K562 (cell line): ENCODE data around the gene BEST2. TPM values are rescaled to one million over a fixed set of nuclear protein-coding genes. Genes with fewer than 3 reads are reported as not detected.

ENCODE experiments used
- BRD9 ChIP-seq: fragments of 450-650 bp; IDR thresholded peaks from 2 replicates; pipeline ENCODE4 v1.6.1; 2018; ENCODE audit warnings: low read depth; ENCODE audit not compliant: partially characterized antibody
- CBX5 ChIP-seq: IDR thresholded peaks from 2 replicates; pipeline ENCODE4 v1.6.1; 2014; ENCODE audit warnings: low read depth, borderline replicate concordance
- CCNT2 ChIP-seq: IDR thresholded peaks from 2 replicates; pipeline ENCODE4 v1.6.1; 2011; ENCODE audit warnings: borderline replicate concordance, low read depth, mild to moderate bottlenecking, moderate library complexity, mixed read lengths, low read length; ENCODE audit not compliant: insufficient read length; ENCODE audit errors: extremely low read depth
- CHD2 ChIP-seq: IDR thresholded peaks from 2 replicates; pipeline ENCODE4 v1.6.1; 2011; ENCODE audit warnings: low read depth, low read length
- DMBX1 ChIP-seq: fragments of 250-450 bp; sonication (Bioruptor Pico); IDR thresholded peaks from 2 replicates; pipeline ENCODE4 v1.8.0; 2022; ENCODE audit warnings: inconsistent platforms, mild to moderate bottlenecking, moderate library complexity, borderline replicate concordance
- FOXK1 ChIP-seq: sonication (generic); formaldehyde crosslinking; IDR thresholded peaks from 2 replicates; pipeline ENCODE4 v1.8.0; 2022; ENCODE audit warnings: missing genetic modification reagents, mild to moderate bottlenecking, borderline replicate concordance
- HDAC8 ChIP-seq: fragments of 450-650 bp; IDR thresholded peaks from 2 replicates; pipeline ENCODE4 v1.6.1; 2016; ENCODE audit warnings: mild to moderate bottlenecking, missing genetic modification characterization, moderate library complexity, missing compliant biosample characterization
- KHSRP ChIP-seq: fragments of 450-650 bp; IDR thresholded peaks from 2 replicates; pipeline ENCODE4 v1.6.1; 2017
- MXI1 ChIP-seq: IDR thresholded peaks from 2 replicates; pipeline ENCODE4 v1.6.1; 2011; ENCODE audit warnings: low read depth, mild to moderate bottlenecking, improper control_type of control experiment, low read length
- PHB ChIP-seq: fragments of 250-450 bp; sonication (Bioruptor Pico); IDR thresholded peaks from 2 replicates; pipeline ENCODE4 v1.5.0; 2021
- PTTG1 ChIP-seq: fragments of 450-650 bp; IDR thresholded peaks from 2 replicates; pipeline ENCODE4 v1.6.1; 2016; ENCODE audit warnings: low read depth, mild to moderate bottlenecking, missing genetic modification characterization, missing compliant biosample characterization
- PYGO2 ChIP-seq: fragments of 450-650 bp; IDR thresholded peaks from 2 replicates; pipeline ENCODE4 v1.6.1; 2016; ENCODE audit warnings: mild to moderate bottlenecking, missing genetic modification characterization, moderate library complexity, missing compliant biosample characterization
- RBBP5 ChIP-seq: fragments of 200-600 bp; sonication (generic); IDR thresholded peaks from 2 replicates; pipeline ENCODE4 v1.6.1; 2012; ENCODE audit warnings: borderline replicate concordance, mild to moderate bottlenecking, low read length, control low read depth, inconsistent platforms; ENCODE audit not compliant: insufficient read depth, poor library complexity, severe bottlenecking
- SMARCA4 ChIP-seq: fragments of 450-650 bp; IDR thresholded peaks from 2 replicates; pipeline ENCODE4 v1.6.1; 2016
- SPI1 ChIP-seq: IDR thresholded peaks from 2 replicates; pipeline ENCODE4 v1.6.1; 2011; ENCODE audit warnings: low read depth, low read length, control low read depth, borderline replicate concordance
- TAF7 ChIP-seq: fragments of 450-650 bp; IDR thresholded peaks from 2 replicates; pipeline ENCODE4 v1.6.1; 2016; ENCODE audit warnings: missing genetic modification characterization, missing compliant biosample characterization
- ZNF584 ChIP-seq: fragments of 200-800 bp; sonication (Bioruptor generic); IDR thresholded peaks from 2 replicates; pipeline ENCODE4 v1.6.1; 2016; ENCODE audit warnings: low read depth, mild to moderate bottlenecking, missing genetic modification characterization, missing compliant biosample characterization
- polyA plus RNA-seq, 8 experiments: library from polyadenylated mRNA; depleted of rRNA in 4 of 8; stranded (reverse) in 5 of 8; unstranded in 3 of 8; fragments of >200 nt; fragmentation: Nextera tagmentation in 2 of 8; fragmentation: Illumina TruSeq in 1 of 8; extraction: Ambion mirVana in 2 of 8; extraction: Trizol in 1 of 8; gene quantifications; 2 replicates each; pipeline versions ENCODE4 v1.2.1 to v1.2.3, GENCODE V29; 2011 to 2014; ENCODE audit warnings: inconsistent platforms in 1 of 8, missing spikeins in 1 of 8
- total RNA-seq, 7 experiments: library from RNA; depleted of rRNA in 6 of 7; stranded (reverse); fragments of >200 nt in 6 of 7; fragmentation: Illumina TruSeq in 2 of 7; extraction: Trizol in 2 of 7; gene quantifications; 2 replicates each; pipeline versions ENCODE4 v1.2.1 to v1.2.3, GENCODE V29; 2011 to 2021; ENCODE audit warnings: low replicate concordance in 1 of 7
- TF ChIP-seq, protein P1 (sequence below): fragments of 450-650 bp; formaldehyde crosslinking; IDR thresholded peaks from 2 replicates; pipeline ENCODE4 v1.4.0; 2022; ENCODE audit warnings: mild to moderate bottlenecking, moderate library complexity
- TF ChIP-seq, protein P2 (sequence below): sonication (generic); formaldehyde crosslinking; IDR thresholded peaks from 2 replicates; pipeline ENCODE4 v1.5.0; 2020; ENCODE audit warnings: missing genetic modification reagents
- TF ChIP-seq, protein P3 (sequence below): fragments of 250-450 bp; sonication (Bioruptor Pico); IDR thresholded peaks from 2 replicates; pipeline ENCODE4 v1.4.0; 2020
- TF ChIP-seq, protein P4 (sequence below): fragments of 450-650 bp; IDR thresholded peaks from 2 replicates; pipeline ENCODE4 v1.6.1; 2017; ENCODE audit warnings: antibody characterized with exemption, mild to moderate bottlenecking

Gene BEST2
- total and polyA plus RNA-seq, 9 of the 15 experiments (the other 6 are each of a cell fraction or from before 2014, with no cell fraction given): not detected

GRCh38 chr19:12777217-12778016 lies 25.8 kb downstream of the BEST2 start (continued):
- TF ChIP-seq MXI1 (no peak), DMBX1 (CRISPR knock-in tag) (0 out of 2 replicates have a peak, but pooled peaks have one; percentile 45), HDAC8 (tag) (no peak), PYGO2 (no peak), RBBP5 (no peak), PTTG1 (tag) (no peak), BRD9 (peak; percentile 45), SPI1 (no peak), FOXK1 (CRISPR knock-in tag) (no peak), SMARCA4 (no peak), KHSRP (no peak), CBX5 (no peak), CCNT2 (peak; percentile 41), ZNF584 (no peak), PHB (CRISPR knock-in tag) (no peak), CHD2 (no peak), TAF7 (tag) (no peak)
- TF ChIP-seq, protein P1, sequence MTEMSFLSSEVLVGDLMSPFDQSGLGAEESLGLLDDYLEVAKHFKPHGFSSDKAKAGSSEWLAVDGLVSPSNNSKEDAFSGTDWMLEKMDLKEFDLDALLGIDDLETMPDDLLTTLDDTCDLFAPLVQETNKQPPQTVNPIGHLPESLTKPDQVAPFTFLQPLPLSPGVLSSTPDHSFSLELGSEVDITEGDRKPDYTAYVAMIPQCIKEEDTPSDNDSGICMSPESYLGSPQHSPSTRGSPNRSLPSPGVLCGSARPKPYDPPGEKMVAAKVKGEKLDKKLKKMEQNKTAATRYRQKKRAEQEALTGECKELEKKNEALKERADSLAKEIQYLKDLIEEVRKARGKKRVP: no peak
- TF ChIP-seq, protein P2, sequence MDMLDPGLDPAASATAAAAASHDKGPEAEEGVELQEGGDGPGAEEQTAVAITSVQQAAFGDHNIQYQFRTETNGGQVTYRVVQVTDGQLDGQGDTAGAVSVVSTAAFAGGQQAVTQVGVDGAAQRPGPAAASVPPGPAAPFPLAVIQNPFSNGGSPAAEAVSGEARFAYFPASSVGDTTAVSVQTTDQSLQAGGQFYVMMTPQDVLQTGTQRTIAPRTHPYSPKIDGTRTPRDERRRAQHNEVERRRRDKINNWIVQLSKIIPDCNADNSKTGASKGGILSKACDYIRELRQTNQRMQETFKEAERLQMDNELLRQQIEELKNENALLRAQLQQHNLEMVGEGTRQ (CRISPR knock-in tag): no peak
- TF ChIP-seq, protein P3, sequence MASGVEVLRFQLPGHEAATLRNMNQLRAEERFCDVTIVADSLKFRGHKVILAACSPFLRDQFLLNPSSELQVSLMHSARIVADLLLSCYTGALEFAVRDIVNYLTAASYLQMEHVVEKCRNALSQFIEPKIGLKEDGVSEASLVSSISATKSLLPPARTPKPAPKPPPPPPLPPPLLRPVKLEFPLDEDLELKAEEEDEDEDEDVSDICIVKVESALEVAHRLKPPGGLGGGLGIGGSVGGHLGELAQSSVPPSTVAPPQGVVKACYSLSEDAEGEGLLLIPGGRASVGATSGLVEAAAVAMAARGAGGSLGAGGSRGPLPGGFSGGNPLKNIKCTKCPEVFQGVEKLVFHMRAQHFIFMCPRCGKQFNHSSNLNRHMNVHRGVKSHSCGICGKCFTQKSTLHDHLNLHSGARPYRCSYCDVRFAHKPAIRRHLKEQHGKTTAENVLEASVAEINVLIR: no peak
- TF ChIP-seq, protein P4, sequence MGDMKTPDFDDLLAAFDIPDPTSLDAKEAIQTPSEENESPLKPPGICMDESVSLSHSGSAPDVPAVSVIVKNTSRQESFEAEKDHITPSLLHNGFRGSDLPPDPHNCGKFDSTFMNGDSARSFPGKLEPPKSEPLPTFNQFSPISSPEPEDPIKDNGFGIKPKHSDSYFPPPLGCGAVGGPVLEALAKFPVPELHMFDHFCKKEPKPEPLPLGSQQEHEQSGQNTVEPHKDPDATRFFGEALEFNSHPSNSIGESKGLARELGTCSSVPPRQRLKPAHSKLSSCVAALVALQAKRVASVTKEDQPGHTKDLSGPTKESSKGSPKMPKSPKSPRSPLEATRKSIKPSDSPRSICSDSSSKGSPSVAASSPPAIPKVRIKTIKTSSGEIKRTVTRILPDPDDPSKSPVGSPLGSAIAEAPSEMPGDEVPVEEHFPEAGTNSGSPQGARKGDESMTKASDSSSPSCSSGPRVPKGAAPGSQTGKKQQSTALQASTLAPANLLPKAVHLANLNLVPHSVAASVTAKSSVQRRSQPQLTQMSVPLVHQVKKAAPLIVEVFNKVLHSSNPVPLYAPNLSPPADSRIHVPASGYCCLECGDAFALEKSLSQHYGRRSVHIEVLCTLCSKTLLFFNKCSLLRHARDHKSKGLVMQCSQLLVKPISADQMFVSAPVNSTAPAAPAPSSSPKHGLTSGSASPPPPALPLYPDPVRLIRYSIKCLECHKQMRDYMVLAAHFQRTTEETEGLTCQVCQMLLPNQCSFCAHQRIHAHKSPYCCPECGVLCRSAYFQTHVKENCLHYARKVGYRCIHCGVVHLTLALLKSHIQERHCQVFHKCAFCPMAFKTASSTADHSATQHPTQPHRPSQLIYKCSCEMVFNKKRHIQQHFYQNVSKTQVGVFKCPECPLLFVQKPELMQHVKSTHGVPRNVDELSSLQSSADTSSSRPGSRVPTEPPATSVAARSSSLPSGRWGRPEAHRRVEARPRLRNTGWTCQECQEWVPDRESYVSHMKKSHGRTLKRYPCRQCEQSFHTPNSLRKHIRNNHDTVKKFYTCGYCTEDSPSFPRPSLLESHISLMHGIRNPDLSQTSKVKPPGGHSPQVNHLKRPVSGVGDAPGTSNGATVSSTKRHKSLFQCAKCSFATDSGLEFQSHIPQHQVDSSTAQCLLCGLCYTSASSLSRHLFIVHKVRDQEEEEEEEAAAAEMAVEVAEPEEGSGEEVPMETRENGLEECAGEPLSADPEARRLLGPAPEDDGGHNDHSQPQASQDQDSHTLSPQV: peak; percentile 59
